Testis (tissue), 2 donors: ENCODE measurements around the gene ITPR2.

Experiments
- POLR2A ChIP-seq: fragments of 450-650 bp; IDR thresholded peaks from one replicate; pipeline ENCODE4 v1.6.1; 2017; ENCODE audit warnings: antibody characterized with exemption, mild to moderate bottlenecking, moderate library complexity
- TF ChIP-seq, protein P1 (sequence below), 3 experiments: fragments of 450-650 bp in 2 of 3; fragments of 200-600 bp in 1 of 3; sonication (generic) in 1 of 3; IDR thresholded peaks; one replicate each; pipeline ENCODE4 v1.5.1; 2016 to 2019; ENCODE audit warnings: antibody characterized with exemption in 3 of 3, mild to moderate bottlenecking in 2 of 3, moderate library complexity in 1 of 3

DNA sequence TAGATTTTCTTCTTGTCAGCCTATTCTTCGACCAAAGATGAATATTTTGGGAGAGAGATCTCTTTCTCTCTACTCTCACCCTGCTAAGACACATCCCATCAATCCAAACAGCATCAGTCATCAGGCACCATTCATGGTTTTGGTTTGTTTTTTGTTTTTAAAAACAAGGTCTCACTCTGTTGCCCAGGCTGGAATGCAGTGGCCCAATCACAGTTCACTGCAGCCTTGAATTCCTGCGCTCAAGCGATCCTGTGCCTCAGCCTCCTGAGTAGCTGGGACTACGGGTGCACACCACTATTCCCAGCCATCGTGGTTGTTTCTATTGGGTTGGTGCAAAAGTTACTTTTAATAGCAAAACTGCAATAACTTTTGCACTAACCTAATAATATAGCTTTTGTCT is 14.4 kb upstream of the ITPR2 start:
- TF ChIP-seq, protein P1, sequence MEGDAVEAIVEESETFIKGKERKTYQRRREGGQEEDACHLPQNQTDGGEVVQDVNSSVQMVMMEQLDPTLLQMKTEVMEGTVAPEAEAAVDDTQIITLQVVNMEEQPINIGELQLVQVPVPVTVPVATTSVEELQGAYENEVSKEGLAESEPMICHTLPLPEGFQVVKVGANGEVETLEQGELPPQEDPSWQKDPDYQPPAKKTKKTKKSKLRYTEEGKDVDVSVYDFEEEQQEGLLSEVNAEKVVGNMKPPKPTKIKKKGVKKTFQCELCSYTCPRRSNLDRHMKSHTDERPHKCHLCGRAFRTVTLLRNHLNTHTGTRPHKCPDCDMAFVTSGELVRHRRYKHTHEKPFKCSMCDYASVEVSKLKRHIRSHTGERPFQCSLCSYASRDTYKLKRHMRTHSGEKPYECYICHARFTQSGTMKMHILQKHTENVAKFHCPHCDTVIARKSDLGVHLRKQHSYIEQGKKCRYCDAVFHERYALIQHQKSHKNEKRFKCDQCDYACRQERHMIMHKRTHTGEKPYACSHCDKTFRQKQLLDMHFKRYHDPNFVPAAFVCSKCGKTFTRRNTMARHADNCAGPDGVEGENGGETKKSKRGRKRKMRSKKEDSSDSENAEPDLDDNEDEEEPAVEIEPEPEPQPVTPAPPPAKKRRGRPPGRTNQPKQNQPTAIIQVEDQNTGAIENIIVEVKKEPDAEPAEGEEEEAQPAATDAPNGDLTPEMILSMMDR (IDR thresholded peaks at IDR 0.05) = no peak
- no peak for TF ChIP-seq POLR2A
